ENCODE measurements around the gene SKIC3. TPM values are rescaled to one million over a fixed set of nuclear protein-coding genes. Genes with fewer than 3 reads are reported as not detected.
A peak's percentile ranks its signal among the peaks of the same experiment; 100 is the strongest.

The SKIC3 gene
- polyA plus RNA-seq, 1 experiment = 31.6 TPM

DNA sequence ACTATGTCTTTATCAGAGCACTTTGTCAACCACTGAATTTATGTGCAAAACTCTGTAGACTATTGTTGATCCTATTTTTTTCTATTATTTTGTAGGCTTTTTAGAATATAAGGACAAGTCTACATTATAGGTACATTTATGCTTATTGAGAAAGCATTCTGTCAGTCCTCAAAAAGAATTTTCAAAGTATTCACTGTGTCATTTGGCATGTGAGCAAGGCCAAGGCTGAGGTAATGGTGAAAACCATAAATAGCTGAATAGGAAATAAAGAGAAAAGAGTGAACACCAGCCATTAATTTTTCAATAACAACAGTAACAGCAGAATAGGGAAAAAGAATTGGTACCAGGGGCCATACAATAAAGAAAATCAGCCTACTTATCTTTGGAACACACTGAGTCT lies 21.0 kb downstream of the SKIC3 start:
- H3K36me3 ChIP-seq (ENCODE audit: control insufficient read depth, insufficient read depth, low read length) = peaks cover 2% of the 10 kb centered on the region; the same call in 1 of the 2 replicates
- TF ChIP-seq, protein P1, sequence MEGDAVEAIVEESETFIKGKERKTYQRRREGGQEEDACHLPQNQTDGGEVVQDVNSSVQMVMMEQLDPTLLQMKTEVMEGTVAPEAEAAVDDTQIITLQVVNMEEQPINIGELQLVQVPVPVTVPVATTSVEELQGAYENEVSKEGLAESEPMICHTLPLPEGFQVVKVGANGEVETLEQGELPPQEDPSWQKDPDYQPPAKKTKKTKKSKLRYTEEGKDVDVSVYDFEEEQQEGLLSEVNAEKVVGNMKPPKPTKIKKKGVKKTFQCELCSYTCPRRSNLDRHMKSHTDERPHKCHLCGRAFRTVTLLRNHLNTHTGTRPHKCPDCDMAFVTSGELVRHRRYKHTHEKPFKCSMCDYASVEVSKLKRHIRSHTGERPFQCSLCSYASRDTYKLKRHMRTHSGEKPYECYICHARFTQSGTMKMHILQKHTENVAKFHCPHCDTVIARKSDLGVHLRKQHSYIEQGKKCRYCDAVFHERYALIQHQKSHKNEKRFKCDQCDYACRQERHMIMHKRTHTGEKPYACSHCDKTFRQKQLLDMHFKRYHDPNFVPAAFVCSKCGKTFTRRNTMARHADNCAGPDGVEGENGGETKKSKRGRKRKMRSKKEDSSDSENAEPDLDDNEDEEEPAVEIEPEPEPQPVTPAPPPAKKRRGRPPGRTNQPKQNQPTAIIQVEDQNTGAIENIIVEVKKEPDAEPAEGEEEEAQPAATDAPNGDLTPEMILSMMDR (IDR thresholded peaks at IDR 0.05; ENCODE audit: insufficient read depth, low read depth, low read length) = no peak
- DNase-seq (ENCODE audit: low read depth) = no peak
- CTCF ChIA-PET = interaction anchor here (0.8 kb wide), 1 partner anchor 12 kb away, joined by 3 read pairs; no protein-coding TSS in a partner anchor
- no peaks in the 10 kb centered on the region for H3K27me3 ChIP-seq (ENCODE audit: control insufficient read depth, insufficient read depth, low read length)
- POLR2A ChIA-PET = no interaction called here
- H3K4me3 ChIP-seq (ENCODE audit: low read depth, low read length) = no peak overlapping the region

DNA sequence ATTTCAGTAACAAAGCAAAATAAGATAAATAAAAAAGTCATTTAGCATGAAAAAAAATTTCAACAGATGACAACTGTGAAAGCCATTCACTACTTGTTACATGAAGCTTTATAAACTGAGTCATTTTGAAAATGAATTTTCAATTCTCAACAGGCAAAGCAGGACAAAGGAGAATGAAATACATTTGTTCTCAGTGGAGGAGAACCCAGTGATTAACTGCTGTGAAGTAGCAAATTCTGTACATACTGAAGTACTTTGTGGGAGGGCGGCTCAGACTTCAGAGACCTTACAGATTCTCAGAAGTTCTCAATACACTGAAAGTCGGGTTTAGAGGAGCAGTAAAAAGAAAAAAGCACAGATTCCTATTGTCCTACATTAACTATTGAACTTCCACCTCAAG lies 21.7 kb downstream of the SKIC3 start:
- CTCF ChIA-PET = no interaction called here
- no peak for DNase-seq (ENCODE audit: low read depth)
- POLR2A ChIA-PET = no interaction called here
- Histone ChIP-seq H3K4me3 (ENCODE audit: low read depth, low read length) (no peak overlapping the region), H3K27me3 (ENCODE audit: control insufficient read depth, insufficient read depth, low read length) (no peaks in the 10 kb centered on the region), H3K36me3 (ENCODE audit: control insufficient read depth, insufficient read depth, low read length) (peaks cover 3% of the 10 kb centered on the region; the same call in 1 of the 2 replicates)
- TF ChIP-seq, protein P1 (IDR thresholded peaks at IDR 0.05; ENCODE audit: insufficient read depth, low read depth, low read length) = no peak

DNA sequence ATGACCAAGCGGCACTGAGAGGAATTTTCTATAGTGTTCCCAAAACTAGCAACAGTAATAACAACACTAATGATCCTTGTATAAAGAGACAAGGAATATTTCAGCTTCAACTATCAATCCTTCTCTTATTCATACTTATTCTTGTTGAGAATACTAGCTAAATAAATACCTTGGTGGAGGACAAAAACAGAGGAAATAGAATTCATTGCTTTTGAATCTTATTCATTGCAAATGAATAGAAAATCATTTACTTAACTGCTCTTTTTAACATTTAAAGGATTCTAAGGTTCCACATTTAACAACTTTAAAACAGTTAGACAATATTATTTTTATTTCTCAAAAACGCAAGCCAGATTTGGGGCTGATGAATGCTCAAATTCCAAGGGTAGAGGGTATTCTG lies 22.4 kb downstream of the SKIC3 start:
- no peak overlapping the region for H3K4me3 ChIP-seq (ENCODE audit: low read depth, low read length)
- TF ChIP-seq, protein P1 (IDR thresholded peaks at IDR 0.05; ENCODE audit: insufficient read depth, low read depth, low read length) = no peak
- H3K36me3 ChIP-seq (ENCODE audit: control insufficient read depth, insufficient read depth, low read length) = peaks cover 3% of the 10 kb centered on the region; the same call in 1 of the 2 replicates
- CTCF ChIA-PET = interaction anchor here (2.0 kb wide), 1 partner anchor 11 kb away, joined by 4 read pairs; no protein-coding TSS in a partner anchor
- no peaks in the 10 kb centered on the region for H3K27me3 ChIP-seq (ENCODE audit: control insufficient read depth, insufficient read depth, low read length)
- no peak for DNase-seq (ENCODE audit: low read depth)
- POLR2A ChIA-PET = no interaction called here

DNA sequence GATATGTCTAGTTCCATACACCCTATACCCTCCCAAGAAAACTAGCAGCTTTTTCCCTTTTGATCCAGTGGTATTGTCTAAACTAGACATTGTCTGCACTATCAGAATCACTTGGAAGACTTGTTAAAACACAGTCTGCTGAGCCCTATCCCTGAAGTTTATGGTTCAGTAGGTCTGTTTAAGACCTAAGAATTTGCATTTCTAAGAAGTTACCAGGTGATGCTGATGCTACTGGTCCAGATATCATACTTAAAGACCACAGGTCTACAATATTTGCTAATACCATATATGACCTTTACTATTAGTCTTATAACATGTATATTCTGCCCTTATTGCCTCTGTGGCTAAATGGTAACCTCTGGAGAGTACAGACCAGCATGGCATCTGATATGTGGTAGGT lies 23.3 kb downstream of the SKIC3 start:
- Histone ChIP-seq H3K36me3 (ENCODE audit: control insufficient read depth, insufficient read depth, low read length) (peaks cover 3% of the 10 kb centered on the region; the same call in 1 of the 2 replicates), H3K27me3 (ENCODE audit: control insufficient read depth, insufficient read depth, low read length) (no peaks in the 10 kb centered on the region), H3K4me3 (ENCODE audit: low read depth, low read length) (no peak overlapping the region)
- ChIA-PET POLR2A (no interaction called here), CTCF (interaction anchor here (2.0 kb wide), 1 partner anchor 10 kb away, joined by 4 read pairs; no protein-coding TSS in a partner anchor)
- no peak for DNase-seq (ENCODE audit: low read depth)
- TF ChIP-seq, protein P1 (IDR thresholded peaks at IDR 0.05; ENCODE audit: insufficient read depth, low read depth, low read length) = no peak

DNA sequence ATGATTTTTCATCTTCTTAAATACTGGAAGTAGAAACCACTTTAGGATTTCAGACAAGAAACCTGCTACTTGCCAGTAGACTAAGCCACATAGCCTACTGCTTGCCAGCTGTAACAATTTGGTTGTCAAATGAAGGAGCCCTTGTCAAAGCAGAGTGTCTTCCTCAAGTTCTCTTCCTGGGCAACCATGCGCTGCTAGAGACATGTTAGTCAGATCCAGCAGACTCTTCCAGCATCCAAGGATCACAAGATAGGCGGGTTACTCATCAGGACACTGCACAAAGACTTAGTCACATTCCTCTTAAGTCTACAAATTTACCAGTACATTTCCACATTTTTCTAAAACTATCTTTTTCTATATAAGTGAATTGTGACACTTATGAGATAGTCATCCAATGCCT lies 24.4 kb downstream of the SKIC3 start:
- TF ChIP-seq, protein P1 (IDR thresholded peaks at IDR 0.05; ENCODE audit: insufficient read depth, low read depth, low read length) = no peak
- Histone ChIP-seq H3K36me3 (ENCODE audit: control insufficient read depth, insufficient read depth, low read length) (peaks cover 1% of the 10 kb centered on the region; the same call in 1 of the 2 replicates), H3K4me3 (ENCODE audit: low read depth, low read length) (no peak overlapping the region), H3K27me3 (ENCODE audit: control insufficient read depth, insufficient read depth, low read length) (no peaks in the 10 kb centered on the region)
- DNase-seq (ENCODE audit: low read depth) = peak; percentile 42
- CTCF ChIA-PET = interaction anchor here (2.0 kb wide), 1 partner anchor 9 kb away, joined by 4 read pairs; no protein-coding TSS in a partner anchor
- POLR2A ChIA-PET = no interaction called here
